GM21360 (cell line): Measurements from ENCODE around the gene CFHR1.

Source experiments
- ATAC-seq: cut with Tn5 transposase; IDR thresholded peaks from one replicate; pipeline ENCODE4 v1.9.1; 2021; ENCODE audit warnings: mild to moderate bottlenecking, moderate library complexity; ENCODE audit not compliant: unreplicated experiment

The CFHR1 gene

GRCh38 chr1:196873385-196873784 is 53.9 kb downstream of the CFHR1 start:
- no peak for ATAC-seq

GRCh38 chr1:196875935-196876334 is 56.4 kb downstream of the CFHR1 start:
- ATAC-seq = no peak

- no peak for ATAC-seq
Measured at GRCh38 chr1:196877964-196878363, 58.4 kb downstream of the CFHR1 start.
